Mucosa of stomach (tissue), 1 donor: ENCODE measurements around the gene LSM7.
A peak's percentile ranks its signal among the peaks of the same experiment; 100 is the strongest.

ENCODE experiments used
- H3K27me3 ChIP-seq: one replicate; pipeline ENCODE4 v1.7.0; 2013; ENCODE audit warnings: mild to moderate bottlenecking, low read length; ENCODE audit not compliant: control insufficient read depth, insufficient read depth
- H3K36me3 ChIP-seq: one replicate; pipeline ENCODE4 v1.7.0; 2013; ENCODE audit warnings: low read length; ENCODE audit not compliant: control insufficient read depth, insufficient read depth
- H3K4me1 ChIP-seq: one replicate; pipeline ENCODE4 v1.7.0; 2013; ENCODE audit warnings: mild to moderate bottlenecking, low read length; ENCODE audit not compliant: control insufficient read depth, insufficient read depth
- H3K4me3 ChIP-seq: one replicate; pipeline ENCODE4 v1.7.0; 2013; ENCODE audit warnings: low read length
- H3K9ac ChIP-seq: one replicate; pipeline ENCODE4 v1.7.0; 2013; ENCODE audit warnings: mild to moderate bottlenecking, low read length, moderate library complexity
- H3K9me3 ChIP-seq: one replicate; pipeline ENCODE4 v1.7.0; 2013; ENCODE audit warnings: mild to moderate bottlenecking, low read length, moderate library complexity; ENCODE audit not compliant: control insufficient read depth
- donor health status: Pancreatic carcinoma.

The LSM7 gene

DNA sequence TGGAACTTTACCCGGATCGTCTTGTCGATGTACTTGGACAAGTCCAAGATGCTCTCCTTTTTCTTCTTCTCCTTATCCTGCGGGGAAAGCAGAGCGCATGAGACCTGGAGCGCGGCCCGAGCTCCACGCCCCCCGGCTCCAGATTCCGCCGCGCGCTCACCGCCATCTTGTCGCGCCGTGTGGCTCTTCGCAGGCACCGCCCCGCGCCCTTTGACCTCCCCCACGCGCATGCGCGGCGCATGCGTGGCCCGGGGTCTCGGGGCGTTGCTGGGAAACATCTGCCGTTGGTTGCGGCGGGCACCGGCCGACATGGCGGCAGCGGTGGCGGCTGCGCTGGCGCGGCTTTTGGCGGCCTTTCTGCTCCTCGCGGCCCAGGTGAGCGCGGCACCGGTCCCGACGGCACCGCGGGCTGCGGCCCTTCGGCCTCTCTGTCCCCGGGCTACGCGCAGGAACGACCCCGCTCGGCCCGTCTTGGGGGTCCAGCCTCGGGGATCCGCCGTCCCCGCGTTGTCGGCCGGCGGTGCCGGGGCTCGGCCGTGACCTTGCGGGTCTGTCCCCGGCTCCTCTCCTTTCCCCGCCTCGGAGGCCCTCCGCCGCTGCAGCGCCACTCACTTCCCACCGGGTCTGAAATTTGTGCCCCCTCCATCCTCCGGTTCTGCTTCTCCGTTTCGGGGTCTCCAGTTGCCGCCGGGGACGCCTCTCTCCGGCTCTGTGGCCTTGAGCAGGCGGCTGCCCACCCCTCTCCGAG, at the start of gene LSM7, which contains the start of gene SPPL2B:
Gene LSM7, minus strand, starts transcription at position 186 of the 748 bp plus-strand sequence. Its CDS starts 20 bp downstream, at position 166.
Gene SPPL2B, plus strand, starts transcription at position 284 of the 748 bp plus-strand sequence. Its CDS starts 26 bp downstream, at position 310.
- peak within 1 kb of the TSS; percentile 90 for H3K9ac ChIP-seq
- no peaks in the 10 kb centered on the region for H3K9me3 ChIP-seq
- no peaks in the 10 kb centered on the region for H3K27me3 ChIP-seq
- peak within 1 kb of the TSS; percentile 80 for H3K4me3 ChIP-seq
- no peaks in the 10 kb centered on the region for H3K36me3 ChIP-seq
- peaks cover 47% of the 10 kb centered on the region for H3K4me1 ChIP-seq

GRCh38 chr19:2376784-2377519, 48.6 kb upstream of the LSM7 start:
- Histone ChIP-seq H3K4me3 (no peak overlapping the region), H3K9me3 (no peaks in the 10 kb centered on the region), H3K9ac (no peak overlapping the region), H3K27me3 (peaks cover 8% of the 10 kb centered on the region), H3K4me1 (no peaks in the 10 kb centered on the region), H3K36me3 (no peaks in the 10 kb centered on the region)

GRCh38 chr19:2375353-2376121, 47.2 kb upstream of the LSM7 start:
- H3K36me3 ChIP-seq: no peaks in the 10 kb centered on the region
- peaks cover 8% of the 10 kb centered on the region for H3K27me3 ChIP-seq
- no peak overlapping the region for H3K4me3 ChIP-seq
- H3K4me1 ChIP-seq: no peaks in the 10 kb centered on the region
- H3K9ac ChIP-seq: no peak overlapping the region
- H3K9me3 ChIP-seq: no peaks in the 10 kb centered on the region

DNA sequence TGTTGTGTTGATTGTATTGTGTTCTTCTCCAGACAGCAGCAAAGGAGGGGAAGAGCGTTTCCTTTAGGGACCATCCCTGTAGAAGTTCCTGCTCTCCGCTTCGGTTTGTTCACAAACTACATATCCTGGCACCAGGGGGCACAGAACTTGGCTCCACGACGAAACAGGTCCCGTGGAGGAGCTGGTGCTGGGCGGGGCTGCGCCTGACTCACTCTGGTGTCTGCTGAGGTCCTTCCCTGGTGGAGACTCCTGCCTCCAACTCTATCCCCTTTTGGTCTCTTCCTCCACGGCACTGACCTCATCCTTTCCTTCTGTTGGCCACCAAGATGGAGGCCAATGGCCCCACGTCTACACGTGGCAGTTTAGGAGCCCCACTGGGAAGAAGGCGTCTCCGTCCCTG, 46.4 kb upstream of the LSM7 start:
- Histone ChIP-seq H3K9me3 (no peaks in the 10 kb centered on the region), H3K4me3 (no peak overlapping the region), H3K9ac (no peak overlapping the region), H3K4me1 (no peaks in the 10 kb centered on the region), H3K27me3 (peaks cover 8% of the 10 kb centered on the region), H3K36me3 (no peaks in the 10 kb centered on the region)

DNA sequence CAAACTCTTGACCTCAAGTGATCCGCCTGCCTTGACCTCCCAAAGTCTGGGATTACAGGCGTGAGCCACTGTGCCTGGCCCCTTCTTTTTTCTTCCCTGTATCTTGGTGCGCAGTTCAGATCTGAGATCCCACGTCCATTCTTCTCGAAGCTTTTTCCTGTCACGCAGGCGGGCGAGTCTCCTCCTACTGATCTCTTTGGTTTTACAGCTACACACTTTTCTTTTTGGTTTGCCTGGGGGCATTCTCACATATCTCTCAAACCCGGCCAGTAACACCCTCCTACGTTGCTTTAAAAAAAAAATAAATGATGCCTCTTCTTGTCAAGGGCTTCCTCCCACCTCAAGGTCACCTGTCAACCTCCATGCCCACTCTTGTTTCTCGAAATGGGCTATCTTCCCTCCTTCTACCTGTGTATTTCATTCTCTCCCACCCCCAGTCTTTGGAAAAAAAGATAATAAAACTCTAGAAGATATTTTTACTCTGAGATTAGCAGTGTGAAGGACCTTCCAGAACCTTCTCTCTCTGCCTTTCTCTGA, 43.8 kb upstream of the LSM7 start:
- Histone ChIP-seq H3K36me3 (no peaks in the 10 kb centered on the region), H3K9ac (no peak overlapping the region), H3K4me1 (no peaks in the 10 kb centered on the region), H3K9me3 (no peaks in the 10 kb centered on the region), H3K4me3 (no peak overlapping the region), H3K27me3 (peaks cover 8% of the 10 kb centered on the region)

GRCh38 chr19:2371656-2372055, 43.3 kb upstream of the LSM7 start:
- Histone ChIP-seq H3K4me3 (no peak overlapping the region), H3K9me3 (no peaks in the 10 kb centered on the region), H3K9ac (no peak overlapping the region), H3K36me3 (no peaks in the 10 kb centered on the region), H3K4me1 (no peaks in the 10 kb centered on the region), H3K27me3 (peaks cover 8% of the 10 kb centered on the region)

DNA sequence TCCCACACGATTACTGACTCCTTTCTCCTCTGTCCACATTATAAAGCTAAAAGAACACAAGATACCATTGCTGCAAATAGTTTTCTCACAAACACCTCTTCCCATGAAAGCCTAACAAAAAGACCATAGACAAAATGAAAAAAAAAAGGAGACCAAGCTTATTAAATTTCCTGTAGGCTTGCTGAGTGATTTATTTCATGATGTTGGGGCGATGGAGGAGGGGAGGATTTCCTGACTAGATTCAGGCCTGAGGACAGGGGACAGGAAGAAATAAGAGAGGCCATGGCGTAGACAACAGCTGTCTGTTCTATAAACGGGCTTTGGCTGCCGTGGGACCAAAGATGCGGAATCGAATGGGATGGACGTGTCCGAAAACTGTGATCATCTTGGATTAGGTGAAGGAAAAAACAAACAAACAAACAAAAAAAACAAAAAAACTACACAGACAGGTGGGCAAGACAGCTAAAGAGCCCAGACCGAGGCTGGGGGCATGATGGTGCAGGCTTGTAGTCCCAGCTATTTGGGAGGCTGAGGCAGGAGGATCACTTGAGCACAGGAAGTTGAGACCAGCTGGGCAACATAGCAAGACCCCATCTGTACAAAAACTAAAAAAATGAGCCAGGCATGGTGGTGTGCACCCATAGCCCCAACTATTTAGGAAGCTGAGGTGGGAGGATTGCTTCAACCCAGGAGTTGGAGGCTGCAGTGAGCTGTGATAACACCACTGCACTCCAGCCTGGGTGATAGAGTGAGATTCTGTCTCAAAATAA, 37.0 kb upstream of the LSM7 start:
- Histone ChIP-seq H3K36me3 (no peaks in the 10 kb centered on the region), H3K4me1 (no peaks in the 10 kb centered on the region), H3K9ac (no peak overlapping the region), H3K9me3 (no peaks in the 10 kb centered on the region), H3K4me3 (no peak overlapping the region), H3K27me3 (peaks cover 25% of the 10 kb centered on the region)

DNA sequence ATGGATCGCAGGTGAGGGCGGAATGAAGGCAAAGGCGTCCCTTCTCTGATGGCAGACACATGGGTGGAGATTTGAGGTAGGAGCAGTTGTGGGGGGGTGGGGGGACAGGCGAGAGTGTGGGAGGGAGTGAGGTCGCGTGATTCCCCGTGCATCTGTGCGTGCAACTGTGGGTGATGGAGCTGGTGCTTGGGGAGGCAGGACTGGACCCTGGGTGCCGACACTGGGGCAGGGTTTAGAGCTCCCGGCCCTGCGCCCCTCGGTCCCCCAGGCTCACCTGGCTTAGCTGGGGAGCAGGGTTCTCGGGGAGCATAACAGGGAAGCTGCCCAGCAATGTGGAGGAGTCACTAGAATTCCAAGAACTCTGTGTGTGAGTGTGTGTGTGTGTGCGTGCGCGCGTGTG, 35.0 kb upstream of the LSM7 start:
- Histone ChIP-seq H3K9ac (no peak overlapping the region), H3K4me1 (no peaks in the 10 kb centered on the region), H3K27me3 (peaks cover 38% of the 10 kb centered on the region), H3K9me3 (no peaks in the 10 kb centered on the region), H3K4me3 (no peak overlapping the region), H3K36me3 (no peaks in the 10 kb centered on the region)

- no peaks in the 10 kb centered on the region for H3K9me3 ChIP-seq
- no peaks in the 10 kb centered on the region for H3K4me1 ChIP-seq
- H3K4me3 ChIP-seq: no peak overlapping the region
- no peak overlapping the region for H3K9ac ChIP-seq
- no peaks in the 10 kb centered on the region for H3K36me3 ChIP-seq
- peaks cover 38% of the 10 kb centered on the region for H3K27me3 ChIP-seq
These were observed 34.5 kb upstream of the LSM7 start for GRCh38 chr19:2362970-2363300.

DNA sequence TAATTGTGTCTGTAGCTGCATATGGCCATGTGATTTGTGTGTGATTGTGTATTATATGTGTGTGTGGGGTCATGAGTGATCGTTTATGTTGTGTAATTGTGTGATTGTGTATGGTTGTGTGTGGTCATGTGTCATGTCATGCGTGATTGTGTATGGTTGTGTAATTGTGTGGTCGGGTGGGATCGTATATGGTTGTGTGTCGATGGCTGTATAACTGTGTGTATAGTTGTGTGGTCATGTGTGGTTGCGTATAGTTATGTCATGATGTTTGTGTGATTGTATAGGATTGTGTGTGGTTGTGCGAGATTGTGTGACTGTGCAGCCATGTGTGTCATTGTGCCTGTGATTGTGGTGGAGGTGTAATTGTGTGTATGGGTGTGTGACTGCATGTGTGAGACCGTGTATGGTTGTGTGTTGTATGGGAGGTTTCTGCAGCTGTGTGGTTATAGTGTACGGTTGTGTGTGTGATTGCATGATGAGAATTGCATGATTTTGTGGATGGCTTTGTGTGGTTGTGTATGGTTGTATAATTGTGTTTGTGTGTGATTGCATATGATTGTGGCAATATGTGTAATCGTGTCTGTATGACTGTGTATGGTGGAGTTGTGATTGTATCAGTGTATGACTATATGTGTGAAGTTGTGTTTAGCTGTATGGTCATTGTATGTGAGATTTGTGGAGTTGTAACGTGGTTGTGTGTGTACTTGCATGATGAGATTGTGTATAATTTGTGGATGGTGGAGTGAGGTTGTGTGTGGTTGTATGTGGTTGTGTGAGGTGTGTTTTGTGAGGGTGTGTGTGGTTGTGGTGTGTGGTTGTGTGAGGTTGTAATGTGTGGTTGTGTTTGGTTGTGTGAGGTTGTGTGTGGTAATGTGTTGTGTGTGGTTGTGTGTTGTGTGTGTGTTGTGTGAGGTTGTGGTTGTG, 33.9 kb upstream of the LSM7 start:
- H3K9ac ChIP-seq: no peak overlapping the region
- H3K36me3 ChIP-seq: no peaks in the 10 kb centered on the region
- peaks cover 38% of the 10 kb centered on the region for H3K27me3 ChIP-seq
- H3K4me1 ChIP-seq: no peaks in the 10 kb centered on the region
- H3K4me3 ChIP-seq: no peak overlapping the region
- H3K9me3 ChIP-seq: no peaks in the 10 kb centered on the region
